Activated CD4-positive, alpha-beta T cell treated with anti-CD3 and anti-CD28 coated beads, Interleukin-2, amount 10 ng/mL, durations not matched to agents 24 days and 14 days (primary cell): Measurements from ENCODE around the gene GDPD1. TPM values are rescaled to one million over a fixed set of nuclear protein-coding genes. Genes with fewer than 3 reads are reported as not detected.
"Not testable (repeated sequence)": the region's sequence is repeated elsewhere in the genome, so short reads cannot be mapped to it uniquely, and the experiment has no call there.

Source experiments
- DNase-seq: peaks from one replicate; pipeline ENCODE4 v3.0.0; 2022
- H3K27ac Mint-ChIP-seq: one replicate; pipeline ENCODE4 v1.8.0; 2022; ENCODE audit warnings: mild to moderate bottlenecking, mixed read lengths
- H3K27me3 Mint-ChIP-seq: one replicate; pipeline ENCODE4 v1.8.0; 2022; ENCODE audit warnings: mixed read lengths
- H3K36me3 Mint-ChIP-seq: one replicate; pipeline ENCODE4 v1.8.0; 2022; ENCODE audit warnings: low read depth, mild to moderate bottlenecking, mixed read lengths
- H3K4me1 Mint-ChIP-seq: one replicate; pipeline ENCODE4 v1.8.0; 2021; ENCODE audit warnings: mixed read lengths
- H3K4me3 Mint-ChIP-seq: one replicate; pipeline ENCODE4 v1.8.0; 2022; ENCODE audit warnings: mild to moderate bottlenecking, moderate library complexity, mixed read lengths
- H3K9me3 Mint-ChIP-seq: one replicate; pipeline ENCODE4 v1.8.0; 2021; ENCODE audit warnings: mixed read lengths
- intact Hi-C: fragments of 100-400 bp; cut with micrococcal nuclease; formaldehyde crosslinking; loops from one replicate; pipeline ENCODE4 v1.15.1; 2023
- total RNA-seq: library from RNA; stranded (reverse); gene quantifications from 2 replicates; pipeline ENCODE4 v1.2.3, GENCODE V29; 2022

The GDPD1 gene
- 1.8 and 2.7 TPM in 2 replicates for total RNA-seq

DNA sequence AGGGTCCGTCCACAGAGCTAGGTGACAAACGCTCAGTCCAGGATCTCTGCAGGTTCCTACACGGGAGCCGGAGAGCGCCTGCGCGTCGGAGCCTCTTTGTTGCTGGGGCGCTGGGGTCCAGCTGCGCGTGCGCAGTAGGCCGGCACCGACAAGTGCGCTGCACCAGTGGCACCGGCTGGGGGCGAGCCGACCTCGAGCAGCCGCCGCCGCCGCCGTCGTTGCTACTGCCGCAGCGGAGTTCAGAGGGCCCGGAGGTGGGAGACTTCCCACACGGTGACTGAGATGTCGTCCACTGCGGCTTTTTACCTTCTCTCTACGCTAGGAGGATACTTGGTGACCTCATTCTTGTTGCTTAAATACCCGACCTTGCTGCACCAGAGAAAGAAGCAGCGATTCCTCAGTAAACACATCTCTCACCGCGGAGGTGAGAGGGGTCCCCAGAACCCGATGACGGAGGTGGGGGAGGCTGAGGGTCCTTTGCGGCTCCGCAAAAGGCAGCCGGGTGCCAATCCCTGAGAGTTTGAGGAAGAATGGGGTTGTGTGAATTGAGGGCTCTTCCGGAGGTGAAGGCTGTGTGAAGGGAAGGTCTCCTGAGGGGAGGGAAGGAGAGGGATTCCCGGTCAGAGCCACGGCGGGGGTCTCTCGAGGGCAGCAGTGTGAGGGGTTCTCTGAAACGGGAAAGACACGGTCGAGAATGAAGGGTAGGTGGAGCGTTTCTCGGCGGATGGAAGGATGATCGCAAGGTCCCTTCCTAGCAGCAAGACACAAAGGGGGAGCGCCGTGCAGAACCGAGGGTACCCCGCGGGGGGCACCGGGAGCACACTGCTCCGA is at the start of gene GDPD1:
GDPD1 (plus strand) TSS at position 184 of the 831 bp plus-strand sequence; CDS start at position 283, 99 bp downstream.
- Mint-ChIP-seq H3K4me1 (peaks cover 14% of the 10 kb centered on the region), H3K4me3 (peak within 1 kb of the TSS; percentile 97), H3K27me3 (peaks cover 4% of the 10 kb centered on the region), H3K36me3 (no peaks in the 10 kb centered on the region), H3K9me3 (no peaks in the 10 kb centered on the region), H3K27ac (peak within 1 kb of the TSS; percentile 97)
- intact Hi-C loops: loop anchor here (1.0 to 5.0 kb wide), 3 partner anchors 10 to 222 kb away; partner anchors contain the start of genes PRR11, SKA2 and SMG8
- peak; percentile 99 for DNase-seq

DNA sequence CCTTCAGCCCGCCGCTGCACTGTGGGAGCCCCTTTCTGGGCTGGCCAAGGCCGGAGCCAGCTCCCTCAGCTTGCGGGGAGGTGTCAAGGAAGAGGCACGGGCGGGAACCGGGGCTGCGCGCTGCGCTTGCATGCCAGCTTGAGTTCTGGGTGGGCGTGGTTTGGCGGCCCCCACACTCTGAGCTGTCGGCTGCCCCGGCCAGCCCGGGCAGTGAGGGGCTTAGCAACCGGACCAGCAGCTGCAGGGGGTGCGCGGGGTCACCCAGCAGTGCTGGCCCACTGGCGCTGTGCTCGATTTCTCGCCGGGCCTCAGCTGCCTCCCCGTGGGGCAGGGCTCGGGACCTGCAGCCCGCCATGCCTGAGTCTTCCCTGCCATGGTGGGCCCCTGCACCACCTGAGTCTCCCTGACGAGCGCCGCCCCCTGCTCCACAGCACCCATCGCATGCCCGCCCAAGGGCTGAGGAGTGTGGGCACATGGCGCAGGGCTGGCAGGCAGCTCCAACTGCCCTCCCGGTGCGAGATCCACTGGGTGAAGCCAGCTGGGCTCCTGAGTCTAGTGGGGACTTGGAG is 47.8 kb upstream of the GDPD1 start:
- H3K27me3 Mint-ChIP-seq: no peaks in the 10 kb centered on the region
- no peaks in the 10 kb centered on the region for H3K9me3 Mint-ChIP-seq
- no peak for DNase-seq
- peaks cover 39% of the 10 kb centered on the region for H3K36me3 Mint-ChIP-seq
- intact Hi-C loops: no loop called here
- H3K4me1 Mint-ChIP-seq: peaks cover 4% of the 10 kb centered on the region
- no peak overlapping the region for H3K27ac Mint-ChIP-seq
- no peak overlapping the region for H3K4me3 Mint-ChIP-seq

DNA sequence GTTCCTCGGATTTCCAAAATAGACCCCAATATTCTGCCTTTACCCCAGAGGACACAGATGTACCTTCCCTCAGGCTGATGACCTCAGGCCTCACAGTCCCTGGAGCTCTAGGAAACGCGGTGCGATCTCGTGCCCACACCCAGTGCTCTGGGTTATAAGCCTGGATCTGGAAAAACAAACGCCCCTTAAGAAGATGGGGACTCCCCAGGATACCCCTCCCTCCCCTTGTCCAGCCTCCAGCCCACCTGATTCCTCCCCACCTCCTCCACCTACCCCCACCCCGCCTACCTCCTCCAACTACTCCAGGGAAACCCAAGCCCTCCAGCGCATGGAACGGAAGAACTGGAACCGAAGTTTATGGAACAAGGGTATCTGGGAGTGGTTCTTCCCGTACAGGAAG is 45.6 kb upstream of the GDPD1 start:
- peaks cover 2% of the 10 kb centered on the region for H3K4me1 Mint-ChIP-seq
- no peak overlapping the region for H3K4me3 Mint-ChIP-seq
- H3K27ac Mint-ChIP-seq: no peak overlapping the region
- H3K27me3 Mint-ChIP-seq: no peaks in the 10 kb centered on the region
- no peaks in the 10 kb centered on the region for H3K9me3 Mint-ChIP-seq
- peaks cover 44% of the 10 kb centered on the region for H3K36me3 Mint-ChIP-seq
- intact Hi-C loops: no loop called here
- DNase-seq: no peak

DNA sequence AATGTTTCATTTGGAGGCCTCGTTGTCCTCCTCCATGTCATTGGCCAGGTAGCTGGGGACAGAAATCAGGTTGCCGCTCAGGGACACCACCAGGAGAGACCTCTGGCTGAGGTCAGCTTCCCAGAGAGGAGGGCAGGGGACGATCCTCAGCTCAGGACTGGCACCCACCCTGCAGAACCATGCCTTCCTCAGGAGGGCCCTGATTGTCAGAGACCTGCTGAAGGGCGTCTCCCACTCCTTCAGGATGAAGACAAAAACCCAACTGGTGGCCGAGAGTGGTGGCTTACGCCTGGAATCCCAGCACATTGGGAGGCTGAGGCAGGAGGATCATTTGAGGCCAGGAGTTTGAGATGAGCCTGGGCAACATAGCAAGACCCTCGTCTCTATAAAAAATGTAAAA is 45.2 kb upstream of the GDPD1 start:
- peaks cover 2% of the 10 kb centered on the region for H3K4me1 Mint-ChIP-seq
- H3K4me3 Mint-ChIP-seq: no peak overlapping the region
- H3K27me3 Mint-ChIP-seq: no peaks in the 10 kb centered on the region
- intact Hi-C loops: no loop called here
- H3K27ac Mint-ChIP-seq: no peak overlapping the region
- DNase-seq: no peak
- H3K9me3 Mint-ChIP-seq: no peaks in the 10 kb centered on the region
- peaks cover 47% of the 10 kb centered on the region for H3K36me3 Mint-ChIP-seq

DNA sequence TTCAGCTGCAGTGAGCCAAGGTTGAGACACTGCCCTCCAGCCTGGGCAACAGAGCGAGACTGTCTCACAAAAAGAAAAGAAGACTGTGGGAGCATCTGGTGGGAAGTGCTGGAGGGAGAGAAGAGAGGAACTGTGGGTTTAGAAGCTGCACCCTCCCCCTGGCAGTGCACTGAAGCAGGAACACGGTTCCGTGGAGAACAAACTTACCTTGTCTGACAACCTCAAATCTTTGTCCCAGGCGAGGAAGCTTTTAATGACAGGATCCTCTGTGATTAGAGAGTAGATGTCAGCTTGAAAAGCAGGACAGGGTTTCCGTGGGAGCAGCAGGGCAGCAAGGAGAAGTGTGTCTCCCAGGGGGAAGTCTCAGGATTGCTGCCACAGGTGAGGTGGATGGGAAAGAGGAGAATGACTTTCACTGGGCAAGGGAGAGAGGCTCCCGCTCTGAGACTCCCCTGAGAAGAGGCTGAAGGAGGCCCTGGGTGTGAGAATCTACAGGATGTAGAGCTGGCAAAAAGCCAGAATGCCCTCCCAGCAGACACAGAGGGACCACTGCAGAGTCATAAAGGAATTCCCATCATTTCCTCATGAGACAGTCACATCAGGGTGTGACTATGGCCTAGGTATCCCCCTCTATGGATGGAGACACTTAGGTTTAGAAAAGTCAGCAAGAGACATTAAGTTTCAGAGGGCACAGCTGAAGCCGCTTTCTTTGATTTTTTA is 41.9 kb upstream of the GDPD1 start:
- no peak overlapping the region for H3K4me3 Mint-ChIP-seq
- H3K27me3 Mint-ChIP-seq: no peaks in the 10 kb centered on the region
- H3K36me3 Mint-ChIP-seq: peaks cover 41% of the 10 kb centered on the region
- intact Hi-C loops: no loop called here
- H3K9me3 Mint-ChIP-seq: no peaks in the 10 kb centered on the region
- DNase-seq: no peak
- H3K27ac Mint-ChIP-seq: no peak overlapping the region
- H3K4me1 Mint-ChIP-seq: peaks cover 2% of the 10 kb centered on the region

DNA sequence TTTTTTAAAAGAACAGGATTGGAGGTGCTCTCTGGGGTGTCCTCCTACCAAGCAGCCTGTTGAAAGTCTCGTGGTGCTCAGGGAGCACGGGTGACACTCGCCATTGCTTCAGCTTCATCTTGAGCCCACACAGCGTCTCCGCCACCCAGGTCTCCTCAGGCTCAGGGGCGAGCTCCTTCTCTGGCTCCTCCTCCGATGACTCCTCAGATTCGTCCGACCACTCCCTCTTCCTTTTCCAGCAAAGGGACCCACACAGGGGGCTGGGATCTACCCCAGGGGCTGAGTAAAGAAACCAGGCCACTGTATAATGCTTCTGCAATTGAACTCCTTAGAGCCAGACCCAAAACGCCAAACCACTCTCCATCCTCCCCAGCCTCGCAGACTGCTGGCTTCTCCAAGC is 40.7 kb upstream of the GDPD1 start:
- DNase-seq, intact Hi-C loops, H3K27me3 Mint-ChIP-seq, H3K4me3 Mint-ChIP-seq, H3K4me1 Mint-ChIP-seq, H3K9me3 Mint-ChIP-seq: not testable (repeated sequence)
- peaks cover 34% of the 10 kb centered on the region for H3K36me3 Mint-ChIP-seq
- H3K27ac Mint-ChIP-seq: peak overlapping the region; percentile 37

DNA sequence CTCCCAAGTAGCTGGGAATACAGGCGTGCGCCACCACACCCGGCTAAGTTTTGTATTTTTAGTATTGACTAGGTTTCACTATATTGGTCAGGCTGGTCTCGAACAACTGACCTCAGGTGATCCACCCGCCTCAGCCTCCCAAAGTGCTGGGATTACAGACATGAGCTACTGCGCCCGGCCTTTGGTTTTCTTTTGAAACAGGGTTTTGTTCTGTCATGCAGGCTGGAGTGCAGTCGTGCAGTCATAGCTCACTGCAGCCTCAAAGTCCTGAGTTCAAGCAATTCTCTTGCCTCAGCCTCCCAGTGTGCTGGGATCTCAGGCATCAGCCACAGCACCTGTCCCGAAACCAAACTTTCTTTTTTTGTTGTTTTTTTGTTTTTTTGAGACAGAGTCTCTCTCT is 39.7 kb upstream of the GDPD1 start:
- peaks cover 35% of the 10 kb centered on the region for H3K36me3 Mint-ChIP-seq
- H3K9me3 Mint-ChIP-seq: no peaks in the 10 kb centered on the region
- no peak for DNase-seq
- H3K4me1 Mint-ChIP-seq: peaks cover 2% of the 10 kb centered on the region
- no peak overlapping the region for H3K27ac Mint-ChIP-seq
- intact Hi-C loops: no loop called here
- no peak overlapping the region for H3K4me3 Mint-ChIP-seq
- no peaks in the 10 kb centered on the region for H3K27me3 Mint-ChIP-seq

DNA sequence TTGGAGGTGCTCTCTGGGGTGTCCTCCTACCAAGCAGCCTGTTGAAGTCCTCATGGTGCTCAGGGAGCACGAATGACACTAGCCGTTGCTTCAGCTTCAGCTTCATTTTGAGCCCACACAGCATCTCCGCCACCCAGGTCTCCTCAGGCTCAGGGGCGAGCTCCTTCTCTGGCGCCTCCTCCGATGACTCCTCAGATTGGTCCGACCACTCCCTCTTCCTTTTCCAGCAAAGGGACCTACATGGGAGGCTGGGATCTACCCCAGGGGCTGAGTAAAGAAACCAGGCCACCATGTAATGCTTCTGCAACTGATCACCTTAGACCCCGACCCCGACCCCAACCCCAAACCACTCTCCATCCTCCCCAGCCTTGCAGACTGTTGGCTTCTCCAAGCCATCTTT is 38.8 kb upstream of the GDPD1 start:
- Mint-ChIP-seq H3K4me3 (no peak overlapping the region), H3K27me3 (no peaks in the 10 kb centered on the region), H3K4me1 (peaks cover 2% of the 10 kb centered on the region), H3K36me3 (peaks cover 33% of the 10 kb centered on the region), H3K9me3 (no peaks in the 10 kb centered on the region), H3K27ac (no peak overlapping the region)
- DNase-seq: no peak
- intact Hi-C loops: no loop called here

DNA sequence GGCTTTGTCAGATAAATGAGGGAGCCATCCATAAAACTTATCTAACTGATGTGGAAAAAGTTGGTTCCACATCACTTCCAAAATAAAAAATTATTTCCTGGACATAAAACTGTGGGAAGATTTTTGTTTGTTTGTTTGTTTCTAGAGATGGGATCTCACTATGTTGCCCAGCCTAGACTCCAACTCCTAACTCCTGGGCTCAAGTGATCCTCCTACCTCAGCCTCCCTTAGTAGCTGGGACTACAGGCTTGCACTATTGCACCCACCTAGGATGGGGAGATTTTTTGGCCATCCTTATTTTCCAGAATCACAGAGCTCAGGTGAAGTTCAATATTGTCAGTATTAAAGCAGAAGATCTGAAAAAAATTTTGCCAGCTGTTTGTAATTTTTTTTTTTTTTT is 34.3 kb upstream of the GDPD1 start:
- intact Hi-C loops: no loop called here
- no peak for DNase-seq
- Mint-ChIP-seq H3K36me3 (peaks cover 27% of the 10 kb centered on the region), H3K9me3 (no peaks in the 10 kb centered on the region), H3K27me3 (no peaks in the 10 kb centered on the region), H3K4me3 (no peak overlapping the region), H3K27ac (peak overlapping the region; percentile 34), H3K4me1 (no peaks in the 10 kb centered on the region)

DNA sequence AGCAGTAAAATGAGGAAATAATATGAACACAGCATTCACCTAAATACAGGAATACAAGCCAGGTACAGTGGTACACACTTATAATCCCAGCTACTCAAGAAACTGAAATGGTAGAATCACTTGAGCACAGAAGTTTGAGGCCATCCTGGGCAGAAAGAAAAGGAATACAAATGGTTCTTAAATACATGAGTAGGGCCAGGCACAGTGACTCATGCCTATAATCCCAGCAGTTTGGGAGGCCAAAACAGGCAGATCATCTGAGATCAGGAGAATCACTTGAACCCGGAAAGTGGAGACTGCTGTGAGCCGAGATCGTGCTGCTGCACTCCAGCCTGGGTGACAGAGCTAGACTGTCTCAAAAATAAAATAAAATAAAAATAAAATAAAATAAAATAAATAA is 33.5 kb upstream of the GDPD1 start:
- H3K4me3 Mint-ChIP-seq: no peak overlapping the region
- H3K36me3 Mint-ChIP-seq: peaks cover 26% of the 10 kb centered on the region
- no peaks in the 10 kb centered on the region for H3K27me3 Mint-ChIP-seq
- H3K27ac Mint-ChIP-seq: no peak overlapping the region
- DNase-seq: no peak
- H3K4me1 Mint-ChIP-seq: no peaks in the 10 kb centered on the region
- no peaks in the 10 kb centered on the region for H3K9me3 Mint-ChIP-seq
- intact Hi-C loops: no loop called here

DNA sequence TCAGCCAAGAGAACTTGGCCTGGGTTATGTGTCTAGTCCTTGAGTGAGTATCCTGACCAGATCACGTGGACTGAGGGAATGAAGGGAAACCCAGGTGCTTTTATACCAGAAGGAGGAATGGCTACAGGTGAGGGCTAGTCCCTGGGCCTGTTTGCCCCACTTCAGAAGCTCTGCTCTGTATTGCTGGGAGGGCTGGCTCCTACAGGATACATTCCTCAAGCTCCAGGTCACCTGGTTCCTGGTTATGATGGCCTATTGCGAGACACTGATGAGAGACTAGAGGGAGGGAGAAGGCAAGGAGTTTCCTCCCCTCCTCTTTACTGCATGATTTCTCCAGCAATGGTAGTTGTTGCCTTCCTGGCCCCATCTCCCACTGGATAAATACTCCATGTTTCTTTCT is 29.5 kb upstream of the GDPD1 start:
- Mint-ChIP-seq H3K27ac (no peak overlapping the region), H3K4me1 (no peaks in the 10 kb centered on the region), H3K4me3 (no peak overlapping the region), H3K27me3 (no peaks in the 10 kb centered on the region), H3K36me3 (peaks cover 36% of the 10 kb centered on the region), H3K9me3 (no peaks in the 10 kb centered on the region)
- intact Hi-C loops: no loop called here
- no peak for DNase-seq

DNA sequence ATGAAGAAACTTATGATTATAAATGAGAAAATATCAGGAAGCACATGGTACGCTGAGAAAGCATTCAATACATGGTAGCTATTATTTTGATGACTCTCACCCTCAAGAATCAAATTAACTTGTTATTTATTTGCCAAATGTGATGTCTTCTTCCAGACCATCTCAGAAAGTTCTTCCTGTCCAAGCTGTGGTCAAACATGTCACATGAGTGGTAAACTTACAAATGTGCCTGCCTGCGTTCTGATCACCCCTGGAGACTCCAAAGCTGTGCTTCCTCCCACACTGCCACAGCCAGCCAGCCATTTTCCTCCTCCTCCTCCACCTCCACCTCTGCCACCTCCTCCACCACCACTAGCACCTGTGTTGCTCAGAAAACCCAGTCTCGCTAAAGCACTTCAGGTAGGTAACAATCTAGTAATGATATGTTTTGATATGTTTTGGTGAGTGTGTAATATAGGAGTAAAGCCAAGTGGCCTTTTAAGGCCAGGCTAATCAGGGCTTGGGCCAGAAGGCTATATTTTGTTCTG is 26.9 kb upstream of the GDPD1 start:
- peak overlapping the region; percentile 17 for H3K27ac Mint-ChIP-seq
- H3K9me3 Mint-ChIP-seq: no peaks in the 10 kb centered on the region
- no peak for DNase-seq
- H3K27me3 Mint-ChIP-seq: no peaks in the 10 kb centered on the region
- peaks cover 32% of the 10 kb centered on the region for H3K36me3 Mint-ChIP-seq
- intact Hi-C loops: no loop called here
- no peak overlapping the region for H3K4me3 Mint-ChIP-seq
- no peaks in the 10 kb centered on the region for H3K4me1 Mint-ChIP-seq

DNA sequence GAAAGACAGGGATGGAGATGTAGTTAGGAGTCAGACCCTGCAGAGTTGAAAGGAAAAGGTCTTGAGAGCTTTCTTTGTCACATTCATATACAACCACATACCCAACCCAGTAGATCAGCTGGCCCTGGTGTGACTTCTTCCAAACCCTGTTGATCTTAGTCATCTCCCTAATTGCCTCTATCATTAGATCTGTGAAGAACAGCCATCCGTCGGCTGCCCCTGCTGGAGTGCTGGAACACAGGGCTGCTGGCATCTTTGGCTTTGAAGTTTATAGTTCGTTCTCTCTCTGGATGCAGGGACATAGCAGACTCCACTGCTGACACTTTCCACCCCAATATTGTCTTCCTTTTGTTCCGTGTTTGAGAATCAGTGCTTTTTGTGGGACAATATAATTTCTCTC is 20.9 kb upstream of the GDPD1 start:
- H3K36me3 Mint-ChIP-seq: peaks cover 22% of the 10 kb centered on the region
- intact Hi-C loops: no loop called here

DNA sequence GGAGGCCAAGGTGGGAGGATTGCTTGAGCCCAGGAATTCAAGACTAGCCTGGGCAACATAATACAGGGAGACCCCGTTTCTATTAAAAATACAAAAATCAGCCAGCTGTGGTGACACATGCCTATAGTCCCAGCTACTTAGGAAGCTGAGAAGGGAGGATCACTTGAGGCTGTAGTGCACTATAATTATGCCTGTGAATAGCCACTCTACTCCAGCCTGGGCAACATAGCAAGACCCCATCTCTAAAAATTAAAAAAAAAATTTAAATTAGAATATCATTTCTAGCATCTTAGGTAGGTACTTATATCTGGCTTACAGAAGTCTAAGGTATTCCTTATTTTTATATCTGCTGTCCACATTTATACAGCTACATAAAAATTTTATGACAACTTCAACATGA is 18.0 kb upstream of the GDPD1 start:
- no peaks in the 10 kb centered on the region for H3K9me3 Mint-ChIP-seq
- DNase-seq: no peak
- H3K36me3 Mint-ChIP-seq: peaks cover 15% of the 10 kb centered on the region
- H3K4me3 Mint-ChIP-seq: no peak overlapping the region
- no peaks in the 10 kb centered on the region for H3K4me1 Mint-ChIP-seq
- H3K27me3 Mint-ChIP-seq: no peaks in the 10 kb centered on the region
- intact Hi-C loops: no loop called here
- H3K27ac Mint-ChIP-seq: no peak overlapping the region

More for the DNA sequence above, 20.9 kb upstream of the GDPD1 start:
- H3K4me1 Mint-ChIP-seq: no peaks in the 10 kb centered on the region
- H3K9me3 Mint-ChIP-seq: no peaks in the 10 kb centered on the region
- H3K27me3 Mint-ChIP-seq: no peaks in the 10 kb centered on the region
- no peak for DNase-seq
- H3K27ac Mint-ChIP-seq: no peak overlapping the region
- H3K4me3 Mint-ChIP-seq: no peak overlapping the region
